Measurements from ENCODE around the gene C10orf120.

DNA sequence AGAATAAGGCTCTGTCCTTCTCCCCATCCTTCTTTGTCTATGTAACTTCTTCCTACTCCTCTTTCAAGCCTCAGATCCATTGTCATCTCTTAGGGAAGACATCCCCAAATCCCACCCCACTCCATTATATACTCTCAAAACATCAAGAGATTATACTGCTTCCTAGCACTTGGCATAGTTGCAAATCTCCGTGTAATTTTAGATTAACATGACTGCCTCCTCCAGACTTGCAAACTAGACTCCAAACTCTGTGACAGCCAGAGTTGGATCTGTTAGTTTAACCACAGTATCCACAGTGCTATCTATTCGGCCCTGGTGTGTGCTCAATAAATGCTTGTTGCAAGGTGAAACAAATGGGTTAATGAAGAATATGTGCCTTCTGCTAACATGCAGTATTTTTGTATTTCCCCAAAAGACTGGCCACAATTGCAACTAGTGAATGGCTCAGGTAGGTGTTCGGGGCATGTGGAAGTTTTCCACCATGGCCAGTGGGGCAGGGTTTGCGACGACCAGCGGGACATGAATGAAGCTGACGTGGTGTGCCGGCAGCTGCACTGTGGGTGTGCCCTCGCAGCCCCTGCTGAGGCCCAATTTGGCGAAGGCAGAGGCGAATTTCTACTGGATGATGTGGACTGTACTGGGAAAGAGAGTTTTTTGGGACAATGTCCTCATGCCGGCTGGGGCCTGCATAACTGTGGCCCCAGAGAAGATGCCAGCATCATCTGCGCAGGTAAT is 34.5 kb upstream of the C10orf120 start:
- TF ChIP-seq CTCF (conservative IDR thresholded peaks at IDR 0.05 in 1 of 2, IDR thresholded peaks at IDR 0.05 in 1 of 2; ENCODE audit: low read depth in 1 of 2, low read length in 2 of 2) (no peak), EZH2 (IDR thresholded peaks at IDR 0.05; ENCODE audit: low read length, missing control alignments) (no peak)

All from fibroblast of lung (primary cell).